Glutamatergic neuron (in vitro differentiated cells): Measurements from ENCODE around the gene RPS6KB2. TPM values are rescaled to one million over a fixed set of nuclear protein-coding genes. Genes with fewer than 3 reads are reported as not detected.

ENCODE experiments used
- DNase-seq: peaks from one replicate; pipeline ENCODE4 v3.0.0; 2022
- H3K27ac Mint-ChIP-seq: one replicate; pipeline ENCODE4 v1.8.0; 2020; ENCODE audit warnings: mild to moderate bottlenecking, mixed read lengths, inconsistent platforms; ENCODE audit not compliant: unreplicated experiment
- H3K27me3 Mint-ChIP-seq: one replicate; pipeline ENCODE4 v1.8.0; 2020; ENCODE audit warnings: mild to moderate bottlenecking, moderate library complexity, mixed read lengths, inconsistent platforms; ENCODE audit not compliant: unreplicated experiment
- H3K36me3 Mint-ChIP-seq: one replicate; pipeline ENCODE4 v1.8.0; 2020; ENCODE audit warnings: mild to moderate bottlenecking, mixed read lengths, inconsistent platforms; ENCODE audit not compliant: unreplicated experiment
- H3K4me1 Mint-ChIP-seq: one replicate; pipeline ENCODE4 v1.8.0; 2020; ENCODE audit warnings: mild to moderate bottlenecking, low read depth, mixed read lengths, inconsistent platforms; ENCODE audit not compliant: unreplicated experiment
- H3K4me3 Mint-ChIP-seq: one replicate; pipeline ENCODE4 v1.8.0; 2020; ENCODE audit warnings: mild to moderate bottlenecking, mixed read lengths, inconsistent platforms; ENCODE audit not compliant: unreplicated experiment
- H3K9me3 Mint-ChIP-seq: one replicate; pipeline ENCODE4 v1.8.0; 2020; ENCODE audit warnings: mild to moderate bottlenecking, moderate library complexity, mixed read lengths, inconsistent platforms; ENCODE audit not compliant: unreplicated experiment
- total RNA-seq: library from RNA; stranded (reverse); fragmentation: NEBNext Ultra II Directional; extraction: Animal tissue kit (Norgen Biotek cat#: 25700); gene quantifications from one replicate; pipeline ENCODE4 v1.2.1, GENCODE V29; 2021; ENCODE audit not compliant: unreplicated experiment
- TF ChIP-seq, protein P1 (sequence below): fragments of 200-600 bp; sonication (generic); IDR thresholded peaks from one replicate; pipeline ENCODE4 v1.5.0; 2021; ENCODE audit not compliant: partially characterized antibody, unreplicated experiment

Gene RPS6KB2
- total RNA-seq, 1 donor from 2014 or later: 69.0 TPM

DNA sequence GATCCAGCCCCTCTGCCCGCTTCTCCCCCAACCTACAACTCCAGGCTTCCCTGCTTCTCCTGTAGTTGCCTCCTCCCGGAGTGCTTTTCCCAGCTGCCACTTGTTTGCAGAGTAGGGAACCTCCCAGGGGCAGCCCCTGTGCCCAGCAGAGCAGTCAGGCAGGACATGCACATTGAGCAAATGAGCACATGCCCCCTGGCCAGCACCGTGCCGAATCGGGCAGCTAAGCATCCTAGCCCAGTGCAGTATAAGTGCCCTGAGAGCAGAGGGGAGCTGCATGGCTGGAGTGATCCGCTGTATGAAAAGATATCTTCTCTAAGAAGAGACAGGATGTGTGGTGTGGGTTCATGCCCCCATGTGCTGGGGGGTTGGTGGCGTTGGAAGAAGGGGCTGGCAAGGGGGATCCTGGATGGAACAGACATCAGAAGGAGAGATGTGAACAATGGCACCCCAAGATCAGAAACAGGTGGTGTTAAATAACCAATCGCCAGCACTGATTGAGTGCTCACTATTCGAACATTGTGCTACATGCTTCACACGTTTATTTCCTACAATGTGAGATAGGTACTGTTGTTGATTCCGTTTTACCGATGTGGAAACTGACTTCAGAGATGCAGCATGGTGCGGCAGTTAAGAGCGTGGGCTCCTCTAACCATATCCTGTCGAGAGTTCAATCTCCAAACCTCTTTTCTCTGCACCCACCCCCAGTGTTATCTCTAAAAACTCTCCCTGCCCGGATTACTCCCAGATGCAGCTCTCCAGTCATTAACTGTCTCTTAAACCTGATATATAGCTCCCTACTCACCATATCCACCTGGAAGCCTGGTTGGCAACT is 55.8 kb downstream of the RPS6KB2 start:
- Mint-ChIP-seq H3K4me3 (peak overlapping the region; percentile 94), H3K36me3 (no peaks in the 10 kb centered on the region), H3K9me3 (peaks cover 7% of the 10 kb centered on the region), H3K27me3 (peaks cover 5% of the 10 kb centered on the region), H3K4me1 (no peaks in the 10 kb centered on the region), H3K27ac (peak overlapping the region; percentile 28)
- no peak for DNase-seq
- TF ChIP-seq, protein P1, sequence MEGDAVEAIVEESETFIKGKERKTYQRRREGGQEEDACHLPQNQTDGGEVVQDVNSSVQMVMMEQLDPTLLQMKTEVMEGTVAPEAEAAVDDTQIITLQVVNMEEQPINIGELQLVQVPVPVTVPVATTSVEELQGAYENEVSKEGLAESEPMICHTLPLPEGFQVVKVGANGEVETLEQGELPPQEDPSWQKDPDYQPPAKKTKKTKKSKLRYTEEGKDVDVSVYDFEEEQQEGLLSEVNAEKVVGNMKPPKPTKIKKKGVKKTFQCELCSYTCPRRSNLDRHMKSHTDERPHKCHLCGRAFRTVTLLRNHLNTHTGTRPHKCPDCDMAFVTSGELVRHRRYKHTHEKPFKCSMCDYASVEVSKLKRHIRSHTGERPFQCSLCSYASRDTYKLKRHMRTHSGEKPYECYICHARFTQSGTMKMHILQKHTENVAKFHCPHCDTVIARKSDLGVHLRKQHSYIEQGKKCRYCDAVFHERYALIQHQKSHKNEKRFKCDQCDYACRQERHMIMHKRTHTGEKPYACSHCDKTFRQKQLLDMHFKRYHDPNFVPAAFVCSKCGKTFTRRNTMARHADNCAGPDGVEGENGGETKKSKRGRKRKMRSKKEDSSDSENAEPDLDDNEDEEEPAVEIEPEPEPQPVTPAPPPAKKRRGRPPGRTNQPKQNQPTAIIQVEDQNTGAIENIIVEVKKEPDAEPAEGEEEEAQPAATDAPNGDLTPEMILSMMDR: no peak

DNA sequence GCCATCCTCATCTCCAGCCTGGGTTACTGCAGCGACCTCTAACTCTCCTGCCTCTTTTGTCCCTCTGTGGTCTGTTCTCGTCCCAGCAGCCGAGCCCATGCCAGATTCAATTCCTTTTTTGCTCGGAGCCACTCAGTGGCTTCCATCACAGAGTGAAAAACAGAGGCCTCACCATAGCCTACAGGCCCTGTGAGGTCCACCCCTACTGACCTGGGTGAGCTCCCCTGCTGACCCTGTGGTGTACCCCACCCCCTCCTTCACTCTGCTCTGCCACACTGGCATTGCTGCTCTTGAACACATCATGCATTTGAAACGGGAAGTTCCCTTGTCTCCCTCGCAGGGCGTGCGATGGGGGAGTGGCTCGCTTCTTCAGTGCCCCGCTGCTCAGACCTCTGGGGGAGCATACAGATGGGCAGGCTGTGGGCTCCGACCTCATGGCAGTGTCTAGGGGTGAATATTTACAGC is 56.6 kb downstream of the RPS6KB2 start:
- Mint-ChIP-seq H3K4me1 (no peaks in the 10 kb centered on the region), H3K27me3 (peaks cover 5% of the 10 kb centered on the region), H3K9me3 (peaks cover 7% of the 10 kb centered on the region), H3K36me3 (no peaks in the 10 kb centered on the region), H3K27ac (peak overlapping the region; percentile 28), H3K4me3 (peak overlapping the region; percentile 52)
- TF ChIP-seq, protein P1: no peak
- DNase-seq: no peak

Other genes starting within 250 kb of the RPS6KB2 start
- 52.2 TPM for gene GRK2, start 162.0 kb upstream of the RPS6KB2 start, total RNA-seq
- 109 TPM for gene ANKRD13D, start 139.2 kb upstream of the RPS6KB2 start, total RNA-seq
- 8.3 TPM for gene SSH3, start 125.0 kb upstream of the RPS6KB2 start, total RNA-seq
- gene POLD4, start 74.9 kb upstream of the RPS6KB2 start, total RNA-seq: 15.4 TPM
- gene CLCF1, start 54.9 kb upstream of the RPS6KB2 start, total RNA-seq: not detected
- gene RAD9A, start 36.5 kb upstream of the RPS6KB2 start, total RNA-seq: 12.1 TPM
- 163 TPM for gene PPP1CA, start 26.6 kb upstream of the RPS6KB2 start, total RNA-seq
- not detected for gene TBC1D10C, start 24.4 kb upstream of the RPS6KB2 start, total RNA-seq
- gene CARNS1, start 12.8 kb upstream of the RPS6KB2 start, total RNA-seq: 0.07 TPM
- 2.1 TPM for gene PTPRCAP, start 9.2 kb downstream of the RPS6KB2 start, total RNA-seq
- 88.8 TPM for gene CORO1B, start 15.0 kb downstream of the RPS6KB2 start, total RNA-seq
- gene GPR152, start 24.2 kb downstream of the RPS6KB2 start, total RNA-seq: not detected
- not detected for gene CABP4, start 26.9 kb downstream of the RPS6KB2 start, total RNA-seq
- 41.9 TPM for gene TMEM134, start 40.8 kb downstream of the RPS6KB2 start, total RNA-seq
- gene AIP, start 54.5 kb downstream of the RPS6KB2 start, total RNA-seq: 43.0 TPM
- 25.6 TPM for gene PITPNM1, start 76.9 kb downstream of the RPS6KB2 start, total RNA-seq
- gene CDK2AP2, start 79.7 kb downstream of the RPS6KB2 start, total RNA-seq: 21.9 TPM
- not detected for gene CABP2, start 95.0 kb downstream of the RPS6KB2 start, total RNA-seq
- gene GSTP1, start 155.3 kb downstream of the RPS6KB2 start, total RNA-seq: 712 TPM
- 216 TPM for gene NDUFV1, start 178.4 kb downstream of the RPS6KB2 start, total RNA-seq
- 5.8 TPM for gene NUDT8, start 201.4 kb downstream of the RPS6KB2 start, total RNA-seq
- gene TBX10, start 211.3 kb downstream of the RPS6KB2 start, total RNA-seq: not detected
- gene ACY3, start 222.2 kb downstream of the RPS6KB2 start, total RNA-seq: not detected
- not detected for gene ALDH3B2, start 246.1 kb downstream of the RPS6KB2 start, total RNA-seq